ENCODE results near the gene PUM2. TPM values are rescaled to one million over a fixed set of nuclear protein-coding genes. Genes with fewer than 3 reads are reported as not detected.

The PUM2 gene
- total and polyA plus RNA-seq, 2 of the 13 experiments (the other 11 are each of a cell fraction or from before 2014, with no cell fraction given) = 69.6 to 69.8 TPM

- TF ChIP-seq ZNF629 (CRISPR knock-in tag; conservative IDR thresholded peaks at IDR 0.05) (0 out of 2 replicates have a peak, but pooled peaks have one; percentile 17), SRY (CRISPR knock-in tag; IDR thresholded peaks at IDR 0.05) (0 out of 2 replicates have a peak, but pooled peaks have one; percentile 49), CAMTA2 (CRISPR knock-in tag; IDR thresholded peaks at IDR 0.05; ENCODE audit: borderline replicate concordance) (peak; percentile 58; the same call in 1 of the 2 replicates), ZNF317 (CRISPR knock-in tag; IDR thresholded peaks at IDR 0.05) (no peak), ZNF687 (CRISPR knock-in tag; IDR thresholded peaks at IDR 0.05) (peak; percentile 43; the same call in 1 of the 2 replicates), ZNF264 (CRISPR knock-in tag; IDR thresholded peaks at IDR 0.05) (no peak), ZNF354B (CRISPR knock-in tag; IDR thresholded peaks at IDR 0.05) (peak; percentile 71; the same call in 1 of the 2 replicates), HIVEP1 (CRISPR knock-in tag; IDR thresholded peaks at IDR 0.05) (0 out of 2 replicates have a peak, but pooled peaks have one; percentile 49)
- TF ChIP-seq, protein P1, sequence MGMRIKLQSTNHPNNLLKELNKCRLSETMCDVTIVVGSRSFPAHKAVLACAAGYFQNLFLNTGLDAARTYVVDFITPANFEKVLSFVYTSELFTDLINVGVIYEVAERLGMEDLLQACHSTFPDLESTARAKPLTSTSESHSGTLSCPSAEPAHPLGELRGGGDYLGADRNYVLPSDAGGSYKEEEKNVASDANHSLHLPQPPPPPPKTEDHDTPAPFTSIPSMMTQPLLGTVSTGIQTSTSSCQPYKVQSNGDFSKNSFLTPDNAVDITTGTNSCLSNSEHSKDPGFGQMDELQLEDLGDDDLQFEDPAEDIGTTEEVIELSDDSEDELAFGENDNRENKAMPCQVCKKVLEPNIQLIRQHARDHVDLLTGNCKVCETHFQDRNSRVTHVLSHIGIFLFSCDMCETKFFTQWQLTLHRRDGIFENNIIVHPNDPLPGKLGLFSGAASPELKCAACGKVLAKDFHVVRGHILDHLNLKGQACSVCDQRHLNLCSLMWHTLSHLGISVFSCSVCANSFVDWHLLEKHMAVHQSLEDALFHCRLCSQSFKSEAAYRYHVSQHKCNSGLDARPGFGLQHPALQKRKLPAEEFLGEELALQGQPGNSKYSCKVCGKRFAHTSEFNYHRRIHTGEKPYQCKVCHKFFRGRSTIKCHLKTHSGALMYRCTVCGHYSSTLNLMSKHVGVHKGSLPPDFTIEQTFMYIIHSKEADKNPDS (CRISPR knock-in tag; IDR thresholded peaks at IDR 0.05) = peak; percentile 38; the same call in 1 of the 2 replicates
- TF ChIP-seq, protein P2, sequence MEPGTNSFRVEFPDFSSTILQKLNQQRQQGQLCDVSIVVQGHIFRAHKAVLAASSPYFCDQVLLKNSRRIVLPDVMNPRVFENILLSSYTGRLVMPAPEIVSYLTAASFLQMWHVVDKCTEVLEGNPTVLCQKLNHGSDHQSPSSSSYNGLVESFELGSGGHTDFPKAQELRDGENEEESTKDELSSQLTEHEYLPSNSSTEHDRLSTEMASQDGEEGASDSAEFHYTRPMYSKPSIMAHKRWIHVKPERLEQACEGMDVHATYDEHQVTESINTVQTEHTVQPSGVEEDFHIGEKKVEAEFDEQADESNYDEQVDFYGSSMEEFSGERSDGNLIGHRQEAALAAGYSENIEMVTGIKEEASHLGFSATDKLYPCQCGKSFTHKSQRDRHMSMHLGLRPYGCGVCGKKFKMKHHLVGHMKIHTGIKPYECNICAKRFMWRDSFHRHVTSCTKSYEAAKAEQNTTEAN (CRISPR knock-in tag; conservative IDR thresholded peaks at IDR 0.05) = no peak
- TF ChIP-seq, protein P3, sequence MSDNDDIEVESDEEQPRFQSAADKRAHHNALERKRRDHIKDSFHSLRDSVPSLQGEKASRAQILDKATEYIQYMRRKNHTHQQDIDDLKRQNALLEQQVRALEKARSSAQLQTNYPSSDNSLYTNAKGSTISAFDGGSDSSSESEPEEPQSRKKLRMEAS (IDR thresholded peaks at IDR 0.05) = 0 out of 2 replicates have a peak, but pooled peaks have one; percentile 27
Measured at GRCh38 chr2:20217041-20217970, 133.3 kb downstream of the PUM2 start (continued).
